ENCODE measurements around the gene IRF2BPL.

Gene IRF2BPL

GRCh38 chr14:77040059-77040740, 11.7 kb upstream of the IRF2BPL start:
- Histone ChIP-seq H3K4me1 (ENCODE audit: control insufficient read depth, insufficient read depth, low read length) (peaks cover 84% of the 10 kb centered on the region), H3K36me3 (ENCODE audit: insufficient read depth, low read length) (no peaks in the 10 kb centered on the region), H3K9ac (ENCODE audit: low read depth, low read length) (peak overlapping the region; percentile 79), H3K4me3 (ENCODE audit: low read length) (peak overlapping the region; percentile 62), H3K9me3 (replicated peaks; ENCODE audit: low read length) (no peaks in the 10 kb centered on the region), H3K27me3 (ENCODE audit: control insufficient read depth, insufficient read depth, low read length) (no peaks in the 10 kb centered on the region), H3K4me2 (ENCODE audit: low read length) (peak overlapping the region; percentile 89)

GRCh38 chr14:77039285-77040058, 11.0 kb upstream of the IRF2BPL start:
- no peaks in the 10 kb centered on the region for H3K27me3 ChIP-seq (ENCODE audit: control insufficient read depth, insufficient read depth, low read length)
- peak overlapping the region; percentile 89 for H3K4me2 ChIP-seq (ENCODE audit: low read length)
- H3K4me3 ChIP-seq (ENCODE audit: low read length) = peak overlapping the region; percentile 62
- H3K9me3 ChIP-seq (replicated peaks; ENCODE audit: low read length) = no peaks in the 10 kb centered on the region
- H3K4me1 ChIP-seq (ENCODE audit: control insufficient read depth, insufficient read depth, low read length) = peaks cover 79% of the 10 kb centered on the region
- H3K36me3 ChIP-seq (ENCODE audit: insufficient read depth, low read length) = no peaks in the 10 kb centered on the region
- H3K9ac ChIP-seq (ENCODE audit: low read depth, low read length) = peak overlapping the region; percentile 79

GRCh38 chr14:77037938-77038568, 9.5 kb upstream of the IRF2BPL start:
- peak overlapping the region; percentile 79 for H3K9ac ChIP-seq (ENCODE audit: low read depth, low read length)
- H3K4me2 ChIP-seq (ENCODE audit: low read length) = peak overlapping the region; percentile 89
- H3K4me3 ChIP-seq (ENCODE audit: low read length) = peak overlapping the region; percentile 62
- H3K36me3 ChIP-seq (ENCODE audit: insufficient read depth, low read length) = no peaks in the 10 kb centered on the region
- peaks cover 74% of the 10 kb centered on the region for H3K4me1 ChIP-seq (ENCODE audit: control insufficient read depth, insufficient read depth, low read length)
- no peaks in the 10 kb centered on the region for H3K27me3 ChIP-seq (ENCODE audit: control insufficient read depth, insufficient read depth, low read length)
- no peaks in the 10 kb centered on the region for H3K9me3 ChIP-seq (replicated peaks; ENCODE audit: low read length)

- H3K4me3 ChIP-seq (ENCODE audit: low read length) = peak overlapping the region; percentile 15
- peaks cover 74% of the 10 kb centered on the region for H3K4me1 ChIP-seq (ENCODE audit: control insufficient read depth, insufficient read depth, low read length)
- H3K9me3 ChIP-seq (replicated peaks; ENCODE audit: low read length) = no peaks in the 10 kb centered on the region
- H3K9ac ChIP-seq (ENCODE audit: low read depth, low read length) = peak overlapping the region; percentile 79
- H3K27me3 ChIP-seq (ENCODE audit: control insufficient read depth, insufficient read depth, low read length) = no peaks in the 10 kb centered on the region
- peak overlapping the region; percentile 89 for H3K4me2 ChIP-seq (ENCODE audit: low read length)
- H3K36me3 ChIP-seq (ENCODE audit: insufficient read depth, low read length) = no peaks in the 10 kb centered on the region
Measured at GRCh38 chr14:77037215-77037937, 8.9 kb upstream of the IRF2BPL start.

GRCh38 chr14:77036484-77037214, 8.1 kb upstream of the IRF2BPL start:
- Histone ChIP-seq H3K9ac (ENCODE audit: low read depth, low read length) (peak overlapping the region; percentile 32), H3K9me3 (replicated peaks; ENCODE audit: low read length) (no peaks in the 10 kb centered on the region), H3K27me3 (ENCODE audit: control insufficient read depth, insufficient read depth, low read length) (no peaks in the 10 kb centered on the region), H3K4me1 (ENCODE audit: control insufficient read depth, insufficient read depth, low read length) (peaks cover 74% of the 10 kb centered on the region), H3K4me2 (ENCODE audit: low read length) (no peak overlapping the region), H3K4me3 (ENCODE audit: low read length) (no peak overlapping the region), H3K36me3 (ENCODE audit: insufficient read depth, low read length) (no peaks in the 10 kb centered on the region)

GRCh38 chr14:77035267-77035666, 6.8 kb upstream of the IRF2BPL start:
- H3K4me1 ChIP-seq (ENCODE audit: control insufficient read depth, insufficient read depth, low read length) = peaks cover 68% of the 10 kb centered on the region
- no peak overlapping the region for H3K9ac ChIP-seq (ENCODE audit: low read depth, low read length)
- H3K4me2 ChIP-seq (ENCODE audit: low read length) = no peak overlapping the region
- no peak overlapping the region for H3K4me3 ChIP-seq (ENCODE audit: low read length)
- H3K9me3 ChIP-seq (replicated peaks; ENCODE audit: low read length) = no peaks in the 10 kb centered on the region
- H3K27me3 ChIP-seq (ENCODE audit: control insufficient read depth, insufficient read depth, low read length) = no peaks in the 10 kb centered on the region
- H3K36me3 ChIP-seq (ENCODE audit: insufficient read depth, low read length) = no peaks in the 10 kb centered on the region

- H3K4me3 ChIP-seq (ENCODE audit: low read length) = peak overlapping the region; percentile 69
- no peaks in the 10 kb centered on the region for H3K27me3 ChIP-seq (ENCODE audit: control insufficient read depth, insufficient read depth, low read length)
- H3K9ac ChIP-seq (ENCODE audit: low read depth, low read length) = peak overlapping the region; percentile 94
- no peaks in the 10 kb centered on the region for H3K9me3 ChIP-seq (replicated peaks; ENCODE audit: low read length)
- no peaks in the 10 kb centered on the region for H3K36me3 ChIP-seq (ENCODE audit: insufficient read depth, low read length)
- H3K4me1 ChIP-seq (ENCODE audit: control insufficient read depth, insufficient read depth, low read length) = peaks cover 65% of the 10 kb centered on the region
- peak overlapping the region; percentile 90 for H3K4me2 ChIP-seq (ENCODE audit: low read length)
Measured at GRCh38 chr14:77033622-77034589, 5.4 kb upstream of the IRF2BPL start.

- Histone ChIP-seq H3K27me3 (ENCODE audit: control insufficient read depth, insufficient read depth, low read length) (no peaks in the 10 kb centered on the region), H3K4me1 (ENCODE audit: control insufficient read depth, insufficient read depth, low read length) (peaks cover 58% of the 10 kb centered on the region), H3K4me2 (ENCODE audit: low read length) (peak overlapping the region; percentile 90), H3K9me3 (replicated peaks; ENCODE audit: low read length) (no peaks in the 10 kb centered on the region), H3K9ac (ENCODE audit: low read depth, low read length) (peak overlapping the region; percentile 94), H3K36me3 (ENCODE audit: insufficient read depth, low read length) (no peaks in the 10 kb centered on the region), H3K4me3 (ENCODE audit: low read length) (peak overlapping the region; percentile 69)
Measured at GRCh38 chr14:77032844-77033621, 4.5 kb upstream of the IRF2BPL start.

- Histone ChIP-seq H3K4me1 (ENCODE audit: control insufficient read depth, insufficient read depth, low read length) (peaks cover 52% of the 10 kb centered on the region), H3K9ac (ENCODE audit: low read depth, low read length) (peak overlapping the region; percentile 94), H3K4me2 (ENCODE audit: low read length) (peak overlapping the region; percentile 90), H3K36me3 (ENCODE audit: insufficient read depth, low read length) (no peaks in the 10 kb centered on the region), H3K9me3 (replicated peaks; ENCODE audit: low read length) (no peaks in the 10 kb centered on the region), H3K27me3 (ENCODE audit: control insufficient read depth, insufficient read depth, low read length) (no peaks in the 10 kb centered on the region), H3K4me3 (ENCODE audit: low read length) (peak overlapping the region; percentile 52)
Measured at GRCh38 chr14:77032491-77032843, 4.0 kb upstream of the IRF2BPL start.

All from skeletal muscle satellite cell (primary cell).